Sigmoid colon (tissue), 7 donors: Measurements from ENCODE around the gene USP7. TPM values are rescaled to one million over a fixed set of nuclear protein-coding genes. Genes with fewer than 3 reads are reported as not detected.
A peak's percentile ranks its signal among the peaks of the same experiment; 100 is the strongest.
"Not testable (repeated sequence)": the region's sequence is repeated elsewhere in the genome, so short reads cannot be mapped to it uniquely, and the experiment has no call there.

ENCODE experiments used
- DNase-seq: peaks from one replicate; pipeline ENCODE4 v3.0.0-alpha.2; 2019
- H3K27ac ChIP-seq, 4 donors: fragments of 200-600 bp; sonication (generic); one replicate each; pipeline ENCODE4 v1.5.1; 2016 to 2019; ENCODE audit warnings: mild to moderate bottlenecking in 1 of 4
- H3K27me3 ChIP-seq, 3 donors: fragments of 200-600 bp; sonication (generic); one replicate each; pipeline ENCODE4 v1.5.1; 2019; ENCODE audit warnings: mild to moderate bottlenecking in 1 of 3
- H3K36me3 ChIP-seq, 4 donors: fragments of 200-600 bp; sonication (generic); one replicate each; pipeline ENCODE4 v1.5.1; 2016 to 2019
- H3K4me1 ChIP-seq, 4 donors: fragments of 200-600 bp; sonication (generic); one replicate each; pipeline ENCODE4 v1.5.1; 2017 to 2019
- H3K4me3 ChIP-seq, 4 donors: fragments of 200-600 bp; sonication (generic); one replicate each; pipeline ENCODE4 v1.5.1; 2017 to 2019; ENCODE audit warnings: mild to moderate bottlenecking in 2 of 4, moderate library complexity in 1 of 4
- H3K9me3 ChIP-seq, 4 donors: fragments of 200-600 bp in 3 of 4; sonication (generic) in 3 of 4; one replicate each; pipeline versions ENCODE4 v1.5.1 to v1.6.1; 2013 to 2019
- EP300 ChIP-seq, 4 donors: sonication (generic); formaldehyde crosslinking; IDR thresholded peaks; one replicate each; pipeline ENCODE4 v1.6.1; 2017; ENCODE audit warnings: antibody characterized with exemption in 4 of 4
- POLR2A ChIP-seq, 2 donors: fragments of 450-650 bp; IDR thresholded peaks; one replicate each; pipeline ENCODE4 v1.6.1; 2016; ENCODE audit warnings: antibody characterized with exemption in 2 of 2, mild to moderate bottlenecking in 2 of 2, moderate library complexity in 2 of 2
- POLR2AphosphoS5 ChIP-seq, 4 donors: sonication (generic); formaldehyde crosslinking; IDR thresholded peaks; one replicate each; pipeline ENCODE4 v1.6.1; 2017; ENCODE audit warnings: antibody characterized with exemption in 4 of 4
- WGBS, 2 donors: extraction: QIAGEN DNeasy Blood & Tissue Kit; methylation state at CpG; one replicate each; pipeline ENCODE4 v1.1.7; 2013; 5-methylcytosine and 5-hydroxymethylcytosine counted together
- intact Hi-C: fragments of 100-400 bp; cut with DNase I; formaldehyde crosslinking; loops from one replicate; pipeline ENCODE4 v1.15.1; 2023
- polyA plus RNA-seq, 3 donors: library from polyadenylated mRNA; stranded (reverse); fragments of 200-250 nt; gene quantifications; one replicate each; pipeline ENCODE4 v1.2.3, GENCODE V29; 2013
- total RNA-seq, 4 donors: library from RNA; depleted of rRNA; stranded (reverse); fragments of >200 nt; gene quantifications; one replicate each; pipeline ENCODE4 v1.1.0, GENCODE V29; 2016
- TF ChIP-seq, protein P1 (sequence below), 4 experiments: fragments of 450-650 bp in 3 of 4; fragments of 200-600 bp in 1 of 4; IDR thresholded peaks; one replicate each; pipeline ENCODE4 v1.5.1; 2016 to 2019; ENCODE audit warnings: antibody characterized with exemption in 4 of 4, mild to moderate bottlenecking in 3 of 4, moderate library complexity in 2 of 4
- donor health status: healthy with polysubstance abuse.
- donor health status: Bipolar disorder and iron deficiency.
- donor health status: healthy.

The USP7 gene
- total and polyA plus RNA-seq, 7 donors = 28.8 to 84.5 (median 64.9) TPM

- DNase-seq = no peak
- no peak overlapping the region for H3K27ac ChIP-seq
- H3K36me3 ChIP-seq = no peaks in the 10 kb centered on the region
- TF ChIP-seq POLR2A (IDR thresholded peaks at IDR 0.05) (no peak), POLR2AphosphoS5 (IDR thresholded peaks at IDR 0.05) (no peak), EP300 (IDR thresholded peaks at IDR 0.05) (no peak)
- TF ChIP-seq, protein P1, sequence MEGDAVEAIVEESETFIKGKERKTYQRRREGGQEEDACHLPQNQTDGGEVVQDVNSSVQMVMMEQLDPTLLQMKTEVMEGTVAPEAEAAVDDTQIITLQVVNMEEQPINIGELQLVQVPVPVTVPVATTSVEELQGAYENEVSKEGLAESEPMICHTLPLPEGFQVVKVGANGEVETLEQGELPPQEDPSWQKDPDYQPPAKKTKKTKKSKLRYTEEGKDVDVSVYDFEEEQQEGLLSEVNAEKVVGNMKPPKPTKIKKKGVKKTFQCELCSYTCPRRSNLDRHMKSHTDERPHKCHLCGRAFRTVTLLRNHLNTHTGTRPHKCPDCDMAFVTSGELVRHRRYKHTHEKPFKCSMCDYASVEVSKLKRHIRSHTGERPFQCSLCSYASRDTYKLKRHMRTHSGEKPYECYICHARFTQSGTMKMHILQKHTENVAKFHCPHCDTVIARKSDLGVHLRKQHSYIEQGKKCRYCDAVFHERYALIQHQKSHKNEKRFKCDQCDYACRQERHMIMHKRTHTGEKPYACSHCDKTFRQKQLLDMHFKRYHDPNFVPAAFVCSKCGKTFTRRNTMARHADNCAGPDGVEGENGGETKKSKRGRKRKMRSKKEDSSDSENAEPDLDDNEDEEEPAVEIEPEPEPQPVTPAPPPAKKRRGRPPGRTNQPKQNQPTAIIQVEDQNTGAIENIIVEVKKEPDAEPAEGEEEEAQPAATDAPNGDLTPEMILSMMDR (IDR thresholded peaks at IDR 0.05) = no peak
- WGBS, 2 donors = 81 to 89% methylated on average over 22 of the region's 22 CpGs
- peaks cover 0 to 12% (median 4%) of the 10 kb centered on the region in 4 donors for H3K4me1 ChIP-seq
- no peaks in the 10 kb centered on the region for H3K9me3 ChIP-seq
- no peaks in the 10 kb centered on the region for H3K27me3 ChIP-seq
- intact Hi-C loops = no loop called here
- no peak overlapping the region for H3K4me3 ChIP-seq
These were observed 90.5 kb downstream of the USP7 start for GRCh38 chr16:8872967-8873865.

GRCh38 chr16:8872071-8872470, 91.6 kb downstream of the USP7 start:
- Histone ChIP-seq H3K4me3 (no peak overlapping the region), H3K9me3 (no peaks in the 10 kb centered on the region), H3K4me1 (peaks cover 0 to 24% (median 14%) of the 10 kb centered on the region in 4 donors), H3K27me3 (peaks cover 0 to 4% (median 0%) of the 10 kb centered on the region in 3 donors), H3K36me3 (no peaks in the 10 kb centered on the region), H3K27ac (no peak overlapping the region)
- intact Hi-C loops = no loop called here
- DNase-seq = no peak
- no peak for TF ChIP-seq EP300 (IDR thresholded peaks at IDR 0.05)
- TF ChIP-seq, protein P1 (IDR thresholded peaks at IDR 0.05) = no peak
- TF ChIP-seq POLR2AphosphoS5 (IDR thresholded peaks at IDR 0.05) = no peak
- 53 to 86% methylated on average over 5 of the region's 5 CpGs for WGBS, 2 donors

GRCh38 chr16:8869988-8870241, 93.8 kb downstream of the USP7 start:
- not testable (repeated sequence) for H3K9me3 ChIP-seq, DNase-seq, H3K4me3 ChIP-seq, H3K36me3 ChIP-seq
- Histone ChIP-seq H3K4me1 (peaks cover 0 to 42% (median 33%) of the 10 kb centered on the region in 4 donors), H3K27me3 (peaks cover 0 to 15% (median 0%) of the 10 kb centered on the region in 3 donors), H3K27ac (peak overlapping the region in 1 of 4 donors; percentile 89)
- 93 to 95% methylated on average over 10 of the region's 10 CpGs for WGBS, 2 donors
- intact Hi-C loops = loop anchor here (5.0 kb wide), 2 partner anchors 73 to 198 kb away; partner anchors contain the start of genes ABAT, PMM2 and TMEM186

- peaks cover 0 to 47% (median 38%) of the 10 kb centered on the region in 4 donors for H3K4me1 ChIP-seq
- DNase-seq = no peak
- intact Hi-C loops = loop anchor here (5.0 kb wide), 2 partner anchors 72 to 197 kb away; partner anchors contain the start of genes ABAT, PMM2 and TMEM186
These were observed 94.3 kb downstream of the USP7 start for GRCh38 chr16:8869212-8869987.

More at GRCh38 chr16:8869212-8869987, 94.3 kb downstream of the USP7 start:
- H3K9me3 ChIP-seq = no peaks in the 10 kb centered on the region
- WGBS, 2 donors = 29 to 37% methylated on average over 37 of the region's 37 CpGs
- peak overlapping the region; percentile 52 to 82 (median 66) for H3K4me3 ChIP-seq
- H3K36me3 ChIP-seq = no peaks in the 10 kb centered on the region
- peaks cover 0 to 15% (median 0%) of the 10 kb centered on the region in 3 donors for H3K27me3 ChIP-seq
- TF ChIP-seq, protein P1 (IDR thresholded peaks at IDR 0.05) = peak in 1 of 4 experiments; percentile 13
- no peak for TF ChIP-seq POLR2A (IDR thresholded peaks at IDR 0.05)
- H3K27ac ChIP-seq = peak overlapping the region; percentile 74 to 89 (median 84)
